BLaER1 treated with 17β-estradiol and CSF1 and Interleukin-3, amounts not matched to agents 10 nM and 100 nM (cell line): ENCODE measurements around the gene SNAPIN.

Experiments used
- H3K27ac ChIP-seq, 11 experiments: shearing (Covaris generic); formaldehyde crosslinking; 2 replicates each; pipeline ENCODE4 v1.8.1; 2022
- H3K27me3 ChIP-seq, 11 experiments: shearing (Covaris generic); formaldehyde crosslinking; 2 replicates each; pipeline ENCODE4 v1.8.1; 2022
- H3K36me3 ChIP-seq, 11 experiments: shearing (Covaris generic); formaldehyde crosslinking; 2 replicates each; pipeline ENCODE4 v1.8.1; 2022
- H3K4me1 ChIP-seq, 10 experiments: shearing (Covaris generic); formaldehyde crosslinking; 2 replicates each; pipeline ENCODE4 v1.8.1; 2022
- H3K4me2 ChIP-seq, 11 experiments: shearing (Covaris generic); formaldehyde crosslinking; 2 replicates each; pipeline ENCODE4 v1.8.1; 2022
- H3K4me3 ChIP-seq, 10 experiments: shearing (Covaris generic); formaldehyde crosslinking; 2 replicates each; pipeline ENCODE4 v1.8.1; 2022
- H3K9ac ChIP-seq, 11 experiments: shearing (Covaris generic); formaldehyde crosslinking; 2 replicates each; pipeline ENCODE4 v1.8.1; 2022
- H3K9me3 ChIP-seq, 11 experiments: shearing (Covaris generic); formaldehyde crosslinking; replicated peaks in 1 of 11; 2 replicates each; pipeline ENCODE4 v1.8.1; 2022
- H4K20me1 ChIP-seq, 11 experiments: shearing (Covaris generic); formaldehyde crosslinking; 2 replicates each; pipeline ENCODE4 v1.8.1; 2022
- Cebpa-rat ChIP-seq, 11 experiments: shearing (Covaris generic); IDR thresholded peaks; 2 replicates each; pipeline ENCODE4 v1.8.1; 2022

Gene SNAPIN

DNA sequence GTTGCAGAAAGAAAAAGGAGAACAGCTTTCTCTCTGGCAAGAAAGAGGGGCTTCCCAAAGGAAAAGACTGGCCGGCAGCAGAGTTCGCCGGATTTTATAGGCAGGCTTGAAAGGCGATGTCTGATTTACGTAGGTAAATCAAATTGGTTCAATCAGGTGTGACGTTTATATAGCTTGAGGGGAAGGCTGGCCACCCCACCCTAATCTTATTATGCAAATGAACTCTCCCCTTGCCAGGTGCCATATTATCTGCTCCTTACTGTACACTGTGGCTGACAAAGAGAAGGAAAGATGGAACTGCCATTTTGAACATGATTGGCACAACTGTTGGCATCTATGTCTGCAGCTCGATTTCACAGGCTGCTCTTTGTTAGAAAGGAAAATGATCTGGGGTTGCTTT lies 52.5 kb downstream of the SNAPIN start:
- TF ChIP-seq Cebpa-rat (IDR thresholded peaks at IDR 0.05): no peak
- H3K4me3 ChIP-seq: no peak overlapping the region
- H3K27me3 ChIP-seq: no peaks in the 10 kb centered on the region
- no peak overlapping the region for H3K9ac ChIP-seq
- 0 out of 22 replicates have a peak, but pooled peaks cover 0 to 1% (median 0%) of the 10 kb centered on the region in 11 experiments for H3K9me3 ChIP-seq
- H3K36me3 ChIP-seq: no peaks in the 10 kb centered on the region
- peaks cover 0 to 7% (median 0%) of the 10 kb centered on the region in 10 experiments; a peak in 2 of 20 replicates for H3K4me1 ChIP-seq
- no peak overlapping the region for H3K27ac ChIP-seq
- no peaks in the 10 kb centered on the region for H4K20me1 ChIP-seq
- no peak overlapping the region for H3K4me2 ChIP-seq
